ENCODE data around the gene LUZP1.

Gene LUZP1

GRCh38 chr1:23129846-23130245, 38.8 kb downstream of the LUZP1 start:
- TF ChIP-seq, protein P1, sequence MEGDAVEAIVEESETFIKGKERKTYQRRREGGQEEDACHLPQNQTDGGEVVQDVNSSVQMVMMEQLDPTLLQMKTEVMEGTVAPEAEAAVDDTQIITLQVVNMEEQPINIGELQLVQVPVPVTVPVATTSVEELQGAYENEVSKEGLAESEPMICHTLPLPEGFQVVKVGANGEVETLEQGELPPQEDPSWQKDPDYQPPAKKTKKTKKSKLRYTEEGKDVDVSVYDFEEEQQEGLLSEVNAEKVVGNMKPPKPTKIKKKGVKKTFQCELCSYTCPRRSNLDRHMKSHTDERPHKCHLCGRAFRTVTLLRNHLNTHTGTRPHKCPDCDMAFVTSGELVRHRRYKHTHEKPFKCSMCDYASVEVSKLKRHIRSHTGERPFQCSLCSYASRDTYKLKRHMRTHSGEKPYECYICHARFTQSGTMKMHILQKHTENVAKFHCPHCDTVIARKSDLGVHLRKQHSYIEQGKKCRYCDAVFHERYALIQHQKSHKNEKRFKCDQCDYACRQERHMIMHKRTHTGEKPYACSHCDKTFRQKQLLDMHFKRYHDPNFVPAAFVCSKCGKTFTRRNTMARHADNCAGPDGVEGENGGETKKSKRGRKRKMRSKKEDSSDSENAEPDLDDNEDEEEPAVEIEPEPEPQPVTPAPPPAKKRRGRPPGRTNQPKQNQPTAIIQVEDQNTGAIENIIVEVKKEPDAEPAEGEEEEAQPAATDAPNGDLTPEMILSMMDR (IDR thresholded peaks at IDR 0.05; ENCODE audit: low read depth, low read length), result no peak
- H3K4me3 ChIP-seq (ENCODE audit: low read depth, low read length), result no peak overlapping the region

DNA sequence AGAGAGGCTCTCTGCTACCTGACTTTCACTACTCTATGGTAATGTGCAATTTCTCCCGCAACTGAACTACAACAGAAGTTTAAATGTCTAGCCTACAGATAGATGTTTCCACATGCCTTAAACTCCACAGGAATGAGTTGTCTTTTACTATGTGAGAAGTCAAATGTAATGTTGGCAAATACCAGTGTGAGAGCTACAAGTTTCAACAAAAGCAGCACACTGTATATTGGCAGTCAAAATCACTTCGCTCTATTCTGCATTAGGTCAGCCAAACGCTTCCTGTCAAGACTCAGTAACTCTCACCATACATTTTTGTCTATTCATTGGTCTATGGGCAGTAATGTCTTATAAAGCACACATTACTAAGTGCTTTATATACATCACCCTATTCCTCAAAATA, 41.9 kb downstream of the LUZP1 start:
- no peak overlapping the region for H3K4me3 ChIP-seq (ENCODE audit: low read depth, low read length)
- TF ChIP-seq, protein P1 (IDR thresholded peaks at IDR 0.05; ENCODE audit: low read depth, low read length), result no peak

DNA sequence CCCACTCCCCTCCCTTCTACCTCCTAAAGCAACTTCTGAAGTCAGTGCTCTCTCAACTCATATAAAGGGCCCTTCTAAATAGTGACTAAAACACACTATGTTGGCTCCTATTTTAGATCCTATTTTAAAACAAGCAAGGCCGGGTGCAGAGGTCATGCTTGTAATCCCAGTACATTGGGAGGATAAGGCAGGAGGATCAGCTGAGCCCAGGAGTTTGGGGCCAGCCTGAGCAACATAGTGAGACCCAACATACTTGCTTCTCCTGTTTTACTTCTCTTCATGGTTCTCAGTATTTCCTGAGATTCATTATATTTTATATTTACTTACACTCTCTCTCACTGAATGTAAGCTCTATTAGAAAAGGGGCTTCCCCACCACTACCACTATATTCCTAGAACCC, 42.5 kb downstream of the LUZP1 start:
- TF ChIP-seq, protein P1 (IDR thresholded peaks at IDR 0.05; ENCODE audit: low read depth, low read length), result no peak
- H3K4me3 ChIP-seq (ENCODE audit: low read depth, low read length), result no peak overlapping the region

GRCh38 chr1:23125489-23125888, 43.2 kb downstream of the LUZP1 start:
- no peak overlapping the region for H3K4me3 ChIP-seq (ENCODE audit: low read depth, low read length)
- TF ChIP-seq, protein P1 (IDR thresholded peaks at IDR 0.05; ENCODE audit: low read depth, low read length), result no peak

GRCh38 chr1:23124259-23125026, 44.2 kb downstream of the LUZP1 start:
- H3K4me3 ChIP-seq (ENCODE audit: low read depth, low read length), result no peak overlapping the region
- TF ChIP-seq, protein P1 (IDR thresholded peaks at IDR 0.05; ENCODE audit: low read depth, low read length), result no peak

GRCh38 chr1:23123528-23123927, 45.1 kb downstream of the LUZP1 start:
- TF ChIP-seq, protein P1 (IDR thresholded peaks at IDR 0.05; ENCODE audit: low read depth, low read length), result no peak
- H3K4me3 ChIP-seq (ENCODE audit: low read depth, low read length), result no peak overlapping the region

DNA sequence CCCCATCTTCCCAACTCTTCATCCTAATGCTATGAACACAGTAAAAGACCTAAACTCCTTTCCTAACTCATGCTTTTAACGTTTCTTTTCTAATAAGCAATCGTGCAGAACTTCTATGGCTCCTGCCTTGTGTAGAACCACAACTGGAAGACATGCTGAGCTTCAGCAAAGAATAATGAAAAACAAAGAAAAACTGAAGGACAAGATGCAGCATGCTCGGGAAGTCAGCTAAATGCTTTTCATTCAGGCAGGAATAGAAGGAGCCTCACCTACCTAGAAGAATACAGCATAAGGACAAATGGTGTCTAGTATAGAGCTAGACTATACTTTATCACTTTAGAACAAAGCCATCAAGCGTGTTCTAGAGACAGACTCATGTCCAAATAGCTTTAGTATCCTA, 45.9 kb downstream of the LUZP1 start:
- TF ChIP-seq, protein P1 (IDR thresholded peaks at IDR 0.05; ENCODE audit: low read depth, low read length), result no peak
- H3K4me3 ChIP-seq (ENCODE audit: low read depth, low read length), result no peak overlapping the region

All from WI38 (cell line).